Measurements from ENCODE around the gene MAST4. TPM values are rescaled to one million over a fixed set of nuclear protein-coding genes. Genes with fewer than 3 reads are reported as not detected.

Gene MAST4
- total RNA-seq, 2 donors from 2014 or later: 50.4 to 60.6 TPM

GRCh38 chr5:66621736-66622135, 25.5 kb downstream of the MAST4 start:
- no peak for TF ChIP-seq CTCF (IDR thresholded peaks at IDR 0.05)
- DNase-seq (ENCODE audit: low spot score): no peak

GRCh38 chr5:66628561-66628960, 32.4 kb downstream of the MAST4 start:
- TF ChIP-seq CTCF (IDR thresholded peaks at IDR 0.05): no peak

More at GRCh38 chr5:66621736-66622135, 25.5 kb downstream of the MAST4 start:
- peaks cover 0 to 36% of the 10 kb centered on the region in 2 donors for H3K4me1 ChIP-seq
- no peaks in the 10 kb centered on the region for H3K27me3 ChIP-seq
- no peak overlapping the region for H3K27ac ChIP-seq
- H3K9me3 ChIP-seq: no peaks in the 10 kb centered on the region
- H3K36me3 ChIP-seq: no peaks in the 10 kb centered on the region
- no peak overlapping the region for H3K4me3 ChIP-seq

GRCh38 chr5:66629446-66629845, 33.3 kb downstream of the MAST4 start:
- no peak for TF ChIP-seq CTCF (IDR thresholded peaks at IDR 0.05)
- H3K36me3 ChIP-seq: no peaks in the 10 kb centered on the region
- H3K4me3 ChIP-seq: no peak overlapping the region
- no peaks in the 10 kb centered on the region for H3K9me3 ChIP-seq
- H3K27me3 ChIP-seq: no peaks in the 10 kb centered on the region
- no peak overlapping the region for H3K27ac ChIP-seq
- H3K4me1 ChIP-seq: peaks cover 0 to 19% of the 10 kb centered on the region in 2 donors
- DNase-seq (ENCODE audit: low spot score): no peak

More at GRCh38 chr5:66628561-66628960, 32.4 kb downstream of the MAST4 start:
- no peaks in the 10 kb centered on the region for H3K36me3 ChIP-seq
- peaks cover 0 to 19% of the 10 kb centered on the region in 2 donors for H3K4me1 ChIP-seq
- no peak overlapping the region for H3K4me3 ChIP-seq
- H3K27me3 ChIP-seq: no peaks in the 10 kb centered on the region
- H3K9me3 ChIP-seq: no peaks in the 10 kb centered on the region
- no peak for DNase-seq (ENCODE audit: low spot score)
- no peak overlapping the region for H3K27ac ChIP-seq

GRCh38 chr5:66633754-66634153, 37.6 kb downstream of the MAST4 start:
- Histone ChIP-seq H3K36me3 (no peaks in the 10 kb centered on the region), H3K4me1 (peaks cover 0 to 31% of the 10 kb centered on the region in 2 donors), H3K4me3 (no peak overlapping the region), H3K27ac (no peak overlapping the region), H3K9me3 (no peaks in the 10 kb centered on the region), H3K27me3 (no peaks in the 10 kb centered on the region)
- DNase-seq (ENCODE audit: low spot score): no peak
- no peak for TF ChIP-seq CTCF (IDR thresholded peaks at IDR 0.05)

GRCh38 chr5:66634601-66635000, 38.4 kb downstream of the MAST4 start:
- Histone ChIP-seq H3K9me3 (no peaks in the 10 kb centered on the region), H3K4me1 (peaks cover 0 to 23% of the 10 kb centered on the region in 2 donors), H3K4me3 (no peak overlapping the region), H3K36me3 (no peaks in the 10 kb centered on the region), H3K27ac (peak overlapping the region in 1 of 2 donors; percentile 14), H3K27me3 (no peaks in the 10 kb centered on the region)
- no peak for DNase-seq (ENCODE audit: low spot score)
- no peak for TF ChIP-seq CTCF (IDR thresholded peaks at IDR 0.05)

GRCh38 chr5:66637994-66638393, 41.8 kb downstream of the MAST4 start:
- no peak overlapping the region for H3K4me3 ChIP-seq
- no peaks in the 10 kb centered on the region for H3K27me3 ChIP-seq
- DNase-seq (ENCODE audit: low spot score): no peak
- no peaks in the 10 kb centered on the region for H3K9me3 ChIP-seq
- no peaks in the 10 kb centered on the region for H3K36me3 ChIP-seq
- no peak for TF ChIP-seq CTCF (IDR thresholded peaks at IDR 0.05)
- peaks cover 0 to 18% of the 10 kb centered on the region in 2 donors for H3K4me1 ChIP-seq
- H3K27ac ChIP-seq: peak overlapping the region in 1 of 2 donors; percentile 45
